B cell (primary cell): Measurements from ENCODE around the gene RILPL1. TPM values are rescaled to one million over a fixed set of nuclear protein-coding genes. Genes with fewer than 3 reads are reported as not detected.

Experiments
- ATAC-seq: fragments of 200-7000 bp; cut with Tn5 transposase; one replicate; pipeline ENCODE4 v1.10.0; 2021; ENCODE audit warnings: low read depth, mild to moderate bottlenecking, moderate number of reproducible peaks, moderate library complexity
- CTCF ChIA-PET: fragments of 350-600 bp; sonication (Branson Sonifier 250); formaldehyde crosslinking; loops from one replicate; lab custom pipeline; 2021; ENCODE audit warnings: antibody characterized with exemption, inconsistent platforms; lab: Charles Lee
- POLR2A ChIA-PET: fragments of 350-600 bp; sonication (Branson Sonifier 250); formaldehyde crosslinking; loops from one replicate; lab custom pipeline; 2021; ENCODE audit warnings: antibody characterized with exemption; lab: Charles Lee
- DNase-seq: peaks from one replicate; pipeline ENCODE4 v3.0.0; 2013
- H2AFZ ChIP-seq: 2 replicates; pipeline ENCODE4 v1.6.1; 2012; ENCODE audit warnings: mild to moderate bottlenecking, low read depth, low read length; ENCODE audit not compliant: insufficient read depth, poor library complexity, severe bottlenecking
- H3K27ac ChIP-seq, 2 donors: 1 replicate in 1 of 2; 2 replicates in 1 of 2; pipeline ENCODE4 v1.5.1; 2012 to 2013; ENCODE audit warnings: low read length in 2 of 2, mild to moderate bottlenecking in 2 of 2, moderate library complexity in 1 of 2
- H3K27me3 ChIP-seq, 4 experiments: fragments of 200-600 bp in 1 of 4; sonication (generic) in 1 of 4; replicated peaks in 1 of 4; 1 replicate in 2 of 4; 2 replicates in 2 of 4; pipeline versions ENCODE4 v1.6.1 to v1.7.0; 2013 to 2016; ENCODE audit warnings: low read length in 3 of 4, mild to moderate bottlenecking in 2 of 4, mixed read lengths in 1 of 4, moderate library complexity in 1 of 4; ENCODE audit not compliant: insufficient read depth in 4 of 4, control insufficient read depth in 3 of 4; ENCODE audit errors: control extremely low read depth in 1 of 4
- H3K36me3 ChIP-seq, 2 experiments: replicated peaks in 1 of 2; 1 replicate in 1 of 2; 2 replicates in 1 of 2; pipeline versions ENCODE4 v1.6.1 to v1.7.1; 2013; ENCODE audit warnings: low read length in 1 of 2; ENCODE audit not compliant: insufficient read depth in 2 of 2, control insufficient read depth in 1 of 2; ENCODE audit errors: control extremely low read depth in 1 of 2, extremely low read depth in 1 of 2
- H3K4me1 ChIP-seq, 2 donors: fragments of 200-600 bp in 1 of 2; sonication (generic) in 1 of 2; 1 replicate in 1 of 2; 2 replicates in 1 of 2; pipeline versions ENCODE4 v1.5.1 to v1.6.1; 2013 to 2017; ENCODE audit warnings: low read length in 2 of 2; ENCODE audit not compliant: control insufficient read depth in 2 of 2, insufficient read depth in 2 of 2
- H3K4me2 ChIP-seq: replicated peaks from 2 replicates; pipeline ENCODE3; 2012; ENCODE audit warnings: mild to moderate bottlenecking, low read depth, low read length; ENCODE audit not compliant: poor library complexity, severe bottlenecking
- H3K4me3 ChIP-seq, 5 experiments: fragments of 200-600 bp in 1 of 5; sonication (generic) in 1 of 5; 1 replicate in 3 of 5; 2 replicates in 2 of 5; pipeline versions ENCODE4 v1.5.1 to v1.7.0; 2011 to 2016; ENCODE audit warnings: low read length in 4 of 5, mild to moderate bottlenecking in 4 of 5, low read depth in 2 of 5, control low read depth in 1 of 5, moderate library complexity in 1 of 5; ENCODE audit not compliant: insufficient read depth in 1 of 5; ENCODE audit errors: control extremely low read depth in 1 of 5, extremely low read depth in 1 of 5
- H3K79me2 ChIP-seq: fragments of 200-600 bp; sonication (generic); one replicate; pipeline ENCODE4 v1.6.0; 2016; ENCODE audit warnings: low read length; ENCODE audit not compliant: control insufficient read depth, insufficient read depth
- H3K9ac ChIP-seq: fragments of 200-600 bp; sonication (generic); 2 replicates; pipeline ENCODE4 v1.6.1; 2017; ENCODE audit warnings: mild to moderate bottlenecking, low read length, moderate library complexity
- H3K9me3 ChIP-seq, 3 donors: one replicate each; pipeline versions ENCODE4 v1.6.1 to v1.7.1; 2013; ENCODE audit warnings: low read length in 2 of 3; ENCODE audit not compliant: control insufficient read depth in 2 of 3, insufficient read depth in 1 of 3; ENCODE audit errors: control extremely low read depth in 1 of 3
- H4K20me1 ChIP-seq: 2 replicates; pipeline ENCODE4 v1.6.0; 2012; ENCODE audit warnings: mild to moderate bottlenecking, low read length; ENCODE audit not compliant: insufficient read depth, control insufficient read depth, poor library complexity, severe bottlenecking
- H3K27ac Mint-ChIP-seq: one replicate; pipeline ENCODE4 v1.8.0; 2021; ENCODE audit warnings: mixed read lengths
- H3K27me3 Mint-ChIP-seq: one replicate; pipeline ENCODE4 v1.8.0; 2021; ENCODE audit warnings: mixed read lengths
- H3K4me1 Mint-ChIP-seq: one replicate; pipeline ENCODE4 v1.8.0; 2021; ENCODE audit warnings: mixed read lengths
- H3K4me3 Mint-ChIP-seq: one replicate; pipeline ENCODE4 v1.8.0; 2021; ENCODE audit warnings: mixed read lengths
- H3K9me3 Mint-ChIP-seq: one replicate; pipeline ENCODE4 v1.8.0; 2022; ENCODE audit warnings: mixed read lengths; ENCODE audit not compliant: insufficient read depth
- CTCF ChIP-seq: fragments of 200-600 bp; IDR thresholded peaks from one replicate; pipeline ENCODE4 v1.8.0; 2022; ENCODE audit warnings: antibody characterized with exemption, mild to moderate bottlenecking
- EZH2 ChIP-seq: IDR thresholded peaks from 2 replicates; pipeline ENCODE4 v1.6.1; 2012; ENCODE audit warnings: borderline replicate concordance, low read depth, mild to moderate bottlenecking, moderate library complexity, low read length; ENCODE audit not compliant: insufficient read depth, poor library complexity, severe bottlenecking
- WGBS: methylation state at CpG from one replicate; pipeline ENCODE4 v1.1.5; 2013; ENCODE audit warnings: missing lambda C conversion rate; ENCODE audit not compliant: insufficient coverage; 5-methylcytosine and 5-hydroxymethylcytosine counted together
- intact Hi-C: fragments of 100-400 bp; cut with micrococcal nuclease; formaldehyde crosslinking; loops from one replicate; pipeline ENCODE4 v1.10.0; 2022
- polyA plus RNA-seq: library from polyadenylated mRNA; depleted of rRNA; stranded (reverse); fragments of >200 nt; gene quantifications from 2 replicates; pipeline ENCODE4 v1.2.3, GENCODE V29; 2012
- total RNA-seq, 2 donors: library from RNA; stranded (reverse); fragments of 120-200 nt in 1 of 2; gene quantifications; 1 replicate in 1 of 2; 2 replicates in 1 of 2; pipeline versions ENCODE4 v1.2.3 to v1.2.4, GENCODE V29; 2013 to 2022

RILPL1 gene
- total and polyA plus RNA-seq, 2 donors (not counting 1 experiment from before 2014, with no cell fraction given), result 2.6 to 2.8 TPM

GRCh38 chr12:123526542-123527080 lies 6.9 kb downstream of the RILPL1 start:
- intact Hi-C loops, result no loop called here
- Histone ChIP-seq H3K27me3 (peaks cover 0 to 2% (median 0%) of the 10 kb centered on the region in 4 experiments), H3K9me3 (no peaks in the 10 kb centered on the region), H2AFZ (no peak overlapping the region), H3K4me3 (no peak overlapping the region), H3K4me1 (peaks cover 0 to under 1% of the 10 kb centered on the region in 2 donors), H3K36me3 (no peaks in the 10 kb centered on the region), H4K20me1 (no peaks in the 10 kb centered on the region), H3K9ac (no peak overlapping the region), H3K27ac (no peak overlapping the region), H3K79me2 (no peaks in the 10 kb centered on the region), H3K4me2 (no peak overlapping the region)
- TF ChIP-seq EZH2, result no peak
- TF ChIP-seq CTCF, result no peak
- H3K27me3 Mint-ChIP-seq, result peaks cover 4% of the 10 kb centered on the region
- H3K9me3 Mint-ChIP-seq, result no peaks in the 10 kb centered on the region
- ChIA-PET CTCF (interaction anchor here (0.9 kb wide), 1 partner anchor 21 kb away, joined by 3 read pairs; no protein-coding TSS in a partner anchor), POLR2A (no interaction called here)
- H3K27ac Mint-ChIP-seq, result no peak overlapping the region
- no peak for DNase-seq
- WGBS, result 50% methylated on average over 2 of the region's 7 CpGs
- no peak overlapping the region for H3K4me3 Mint-ChIP-seq
- H3K4me1 Mint-ChIP-seq, result no peaks in the 10 kb centered on the region
- ATAC-seq, result no peak

GRCh38 chr12:123524378-123524777 lies 9.1 kb downstream of the RILPL1 start:
- TF ChIP-seq EZH2 (no peak), CTCF (no peak)
- POLR2A ChIA-PET, result no interaction called here
- ATAC-seq (no peak), DNase-seq (no peak)
- Histone ChIP-seq H4K20me1 (no peaks in the 10 kb centered on the region), H3K4me3 (no peak overlapping the region), H3K27me3 (peaks cover 0 to 2% (median 0%) of the 10 kb centered on the region in 4 experiments), H3K27ac (no peak overlapping the region), H3K4me2 (no peak overlapping the region), H3K9me3 (no peaks in the 10 kb centered on the region), H3K36me3 (no peaks in the 10 kb centered on the region), H3K79me2 (no peaks in the 10 kb centered on the region), H2AFZ (no peak overlapping the region), H3K4me1 (no peaks in the 10 kb centered on the region), H3K9ac (no peak overlapping the region)
- 97% methylated on average over 7 of the region's 7 CpGs for WGBS
- no peak overlapping the region for H3K4me3 Mint-ChIP-seq
- H3K4me1 Mint-ChIP-seq, result no peaks in the 10 kb centered on the region
- no peaks in the 10 kb centered on the region for H3K9me3 Mint-ChIP-seq
- intact Hi-C loops, result no loop called here
- peaks cover 4% of the 10 kb centered on the region for H3K27me3 Mint-ChIP-seq
- H3K27ac Mint-ChIP-seq, result no peak overlapping the region
- CTCF ChIA-PET, result no interaction called here
